ENCODE data around the gene KCNK15. TPM values are rescaled to one million over a fixed set of nuclear protein-coding genes. Genes with fewer than 3 reads are reported as not detected.

KCNK15 gene
- total RNA-seq, 1 donor from 2014 or later: 0.33 TPM

DNA sequence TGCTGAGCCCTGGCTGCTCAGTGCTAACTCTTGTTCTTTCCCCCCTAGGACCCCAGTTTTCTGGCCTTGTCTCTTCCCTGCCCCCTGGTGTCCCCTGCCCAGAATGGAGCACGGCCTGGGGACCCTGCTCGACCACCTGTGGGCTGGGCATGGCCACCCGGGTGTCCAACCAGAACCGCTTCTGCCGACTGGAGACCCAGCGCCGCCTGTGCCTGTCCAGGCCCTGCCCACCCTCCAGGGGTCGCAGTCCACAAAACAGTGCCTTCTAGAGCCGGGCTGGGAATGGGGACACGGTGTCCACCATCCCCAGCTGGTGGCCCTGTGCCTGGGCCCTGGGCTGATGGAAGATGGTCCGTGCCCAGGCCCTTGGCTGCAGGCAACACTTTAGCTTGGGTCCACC lies 18.6 kb upstream of the KCNK15 start:
- TF ChIP-seq, protein P1, sequence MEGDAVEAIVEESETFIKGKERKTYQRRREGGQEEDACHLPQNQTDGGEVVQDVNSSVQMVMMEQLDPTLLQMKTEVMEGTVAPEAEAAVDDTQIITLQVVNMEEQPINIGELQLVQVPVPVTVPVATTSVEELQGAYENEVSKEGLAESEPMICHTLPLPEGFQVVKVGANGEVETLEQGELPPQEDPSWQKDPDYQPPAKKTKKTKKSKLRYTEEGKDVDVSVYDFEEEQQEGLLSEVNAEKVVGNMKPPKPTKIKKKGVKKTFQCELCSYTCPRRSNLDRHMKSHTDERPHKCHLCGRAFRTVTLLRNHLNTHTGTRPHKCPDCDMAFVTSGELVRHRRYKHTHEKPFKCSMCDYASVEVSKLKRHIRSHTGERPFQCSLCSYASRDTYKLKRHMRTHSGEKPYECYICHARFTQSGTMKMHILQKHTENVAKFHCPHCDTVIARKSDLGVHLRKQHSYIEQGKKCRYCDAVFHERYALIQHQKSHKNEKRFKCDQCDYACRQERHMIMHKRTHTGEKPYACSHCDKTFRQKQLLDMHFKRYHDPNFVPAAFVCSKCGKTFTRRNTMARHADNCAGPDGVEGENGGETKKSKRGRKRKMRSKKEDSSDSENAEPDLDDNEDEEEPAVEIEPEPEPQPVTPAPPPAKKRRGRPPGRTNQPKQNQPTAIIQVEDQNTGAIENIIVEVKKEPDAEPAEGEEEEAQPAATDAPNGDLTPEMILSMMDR (IDR thresholded peaks at IDR 0.05; ENCODE audit: borderline replicate concordance): no peak
- intact Hi-C loops (cut with micrococcal nuclease): no loop called here
- DNase-seq: no peak

DNA sequence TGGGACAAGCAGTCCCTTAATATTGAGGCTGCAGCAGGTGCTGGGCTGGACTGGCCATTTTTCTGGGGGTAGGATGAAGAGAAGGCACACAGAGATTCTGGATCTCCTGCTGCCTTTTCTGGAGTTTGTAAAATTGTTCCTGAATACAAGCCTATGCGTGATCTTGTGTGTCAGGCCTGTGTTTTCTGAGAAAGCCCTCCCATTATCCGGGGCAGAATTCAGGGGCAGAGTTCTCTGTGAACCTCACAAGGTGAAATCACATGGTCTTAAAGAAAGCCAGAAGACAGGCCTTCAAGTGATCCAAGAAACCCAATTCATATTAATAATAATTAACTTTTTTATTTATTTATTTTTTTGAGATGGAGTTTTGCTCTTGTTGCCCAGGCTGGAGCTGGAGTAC lies 18.0 kb upstream of the KCNK15 start:
- Histone ChIP-seq H3K4me3 (no peak overlapping the region), H3K27me3 (ENCODE audit: low read depth) (no peaks in the 10 kb centered on the region), H3K36me3 (no peaks in the 10 kb centered on the region), H3K4me1 (peaks cover 44% of the 10 kb centered on the region), H3K27ac (replicated peaks) (peak overlapping the region; percentile 81), H3K9me3 (replicated peaks) (no peaks in the 10 kb centered on the region)
- no peak for DNase-seq
- intact Hi-C loops (cut with micrococcal nuclease): no loop called here
- TF ChIP-seq, protein P1 (IDR thresholded peaks at IDR 0.05; ENCODE audit: borderline replicate concordance): no peak

More for the DNA sequence above, 18.6 kb upstream of the KCNK15 start:
- no peaks in the 10 kb centered on the region for H3K9me3 ChIP-seq (replicated peaks)
- no peak overlapping the region for H3K27ac ChIP-seq (replicated peaks)
- peaks cover 38% of the 10 kb centered on the region for H3K4me1 ChIP-seq
- H3K36me3 ChIP-seq: no peaks in the 10 kb centered on the region
- H3K27me3 ChIP-seq (ENCODE audit: low read depth): no peaks in the 10 kb centered on the region
- H3K4me3 ChIP-seq: no peak overlapping the region

DNA sequence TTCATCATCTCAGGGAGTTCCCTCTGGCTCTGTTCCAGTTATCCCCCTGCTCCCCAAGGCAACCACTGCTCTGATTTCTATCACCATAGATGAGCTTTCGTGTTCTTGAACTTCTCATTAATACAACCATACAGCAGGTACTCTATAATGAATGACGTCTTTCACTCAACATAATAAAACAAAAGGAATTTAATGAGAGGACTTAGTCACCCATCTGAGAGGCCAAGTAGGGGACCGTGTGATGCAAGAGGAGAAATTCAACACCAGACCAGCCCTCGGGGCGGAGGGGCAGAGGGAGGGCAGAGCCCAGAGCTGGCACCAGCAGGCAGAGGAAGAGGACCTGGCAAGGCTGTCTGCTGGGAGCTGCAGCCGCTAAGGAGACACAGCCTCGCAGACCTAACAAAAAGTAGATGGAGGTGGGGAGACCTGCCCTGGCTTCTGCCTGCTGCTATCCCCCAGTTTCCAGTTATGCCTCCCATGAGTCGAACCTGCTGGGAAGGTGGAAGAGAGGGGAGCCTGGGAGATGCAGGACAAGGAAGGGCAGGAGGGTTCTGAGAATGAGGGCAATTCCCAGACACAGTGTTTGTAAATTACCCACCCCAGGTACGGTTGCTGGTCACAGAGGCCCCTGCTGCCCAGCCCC lies 16.7 kb upstream of the KCNK15 start:
- H3K27ac ChIP-seq (replicated peaks): peak overlapping the region; percentile 81
- intact Hi-C loops (cut with micrococcal nuclease): no loop called here
- peak; percentile 64 for DNase-seq
- no peaks in the 10 kb centered on the region for H3K36me3 ChIP-seq
- no peaks in the 10 kb centered on the region for H3K27me3 ChIP-seq (ENCODE audit: low read depth)
- H3K4me1 ChIP-seq: peaks cover 50% of the 10 kb centered on the region
- H3K4me3 ChIP-seq: peak overlapping the region; percentile 34
- TF ChIP-seq, protein P1 (IDR thresholded peaks at IDR 0.05; ENCODE audit: borderline replicate concordance): no peak
- H3K9me3 ChIP-seq (replicated peaks): no peaks in the 10 kb centered on the region

DNA sequence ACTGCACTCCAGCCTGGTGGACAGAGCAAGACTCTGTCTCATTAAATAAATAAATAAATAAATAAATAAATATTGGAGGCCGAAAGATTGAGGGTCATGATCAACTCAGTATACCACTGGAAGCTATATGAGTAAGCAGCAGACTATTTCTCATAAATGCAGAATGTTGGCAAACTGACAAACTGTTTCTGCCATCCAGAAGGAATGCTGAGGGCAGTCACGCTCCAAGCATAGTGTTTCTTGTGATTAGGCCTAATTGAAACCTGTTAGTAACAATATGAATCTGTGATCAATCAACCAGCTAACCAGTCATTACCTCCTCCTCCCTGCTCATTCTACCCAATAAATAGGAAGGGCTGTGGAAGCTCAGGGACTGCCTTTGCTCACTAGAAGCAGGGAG lies 15.2 kb upstream of the KCNK15 start:
- peak; percentile 0 for DNase-seq
- Histone ChIP-seq H3K9me3 (replicated peaks) (no peaks in the 10 kb centered on the region), H3K36me3 (no peaks in the 10 kb centered on the region), H3K27ac (replicated peaks) (peak overlapping the region; percentile 81), H3K4me1 (peaks cover 51% of the 10 kb centered on the region), H3K4me3 (no peak overlapping the region), H3K27me3 (ENCODE audit: low read depth) (no peaks in the 10 kb centered on the region)
- TF ChIP-seq, protein P1 (IDR thresholded peaks at IDR 0.05; ENCODE audit: borderline replicate concordance): no peak
- intact Hi-C loops (cut with micrococcal nuclease): no loop called here

DNA sequence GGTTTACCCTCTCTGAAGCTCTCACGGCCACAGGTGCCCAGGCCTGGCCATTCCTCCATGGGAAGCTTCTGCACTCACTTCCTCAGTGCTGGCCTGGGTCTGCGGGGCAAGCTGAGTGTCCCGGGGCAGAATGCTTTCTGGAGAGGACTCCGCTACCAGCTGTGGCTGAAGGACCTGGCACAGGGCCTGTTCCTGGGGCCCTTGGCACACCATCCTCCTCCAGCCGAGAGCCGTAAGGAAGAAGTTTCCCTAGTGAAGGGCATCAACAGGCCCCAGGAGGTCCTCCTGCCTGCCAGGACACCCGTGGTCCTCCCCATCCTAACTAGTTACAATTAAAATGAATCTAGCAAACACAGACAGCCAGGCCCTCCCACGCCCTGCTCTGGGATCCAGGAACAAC lies 14.0 kb upstream of the KCNK15 start:
- Histone ChIP-seq H3K27ac (replicated peaks) (peak overlapping the region; percentile 81), H3K36me3 (no peaks in the 10 kb centered on the region), H3K27me3 (ENCODE audit: low read depth) (no peaks in the 10 kb centered on the region), H3K9me3 (replicated peaks) (no peaks in the 10 kb centered on the region), H3K4me1 (peaks cover 59% of the 10 kb centered on the region), H3K4me3 (no peak overlapping the region)
- intact Hi-C loops (cut with micrococcal nuclease): no loop called here
- peak; percentile 25 for DNase-seq
- TF ChIP-seq, protein P1 (IDR thresholded peaks at IDR 0.05; ENCODE audit: borderline replicate concordance): no peak

Measured in left ventricle myocardium inferior (tissue), 1 donor.